Endothelial cell of umbilical vein (primary cell): ENCODE results near the gene CDC42BPG. TPM values are rescaled to one million over a fixed set of nuclear protein-coding genes. Genes with fewer than 3 reads are reported as not detected.

Experiments used
- BruUV-seq: library from RNA; stranded (reverse); fragments of 400-500 nt; replicated peaks from 2 replicates; lab custom pipeline; 2021; lab: Mats Ljungman, UMichigan
- CTCF ChIA-PET: fragments of 300-600, 350-600 bp; sonication (Branson Sonifier 250); formaldehyde crosslinking; loops from one replicate; lab custom pipeline; 2021; ENCODE audit warnings: antibody characterized with exemption, inconsistent platforms; lab: Charles Lee
- POLR2A ChIA-PET: fragments of 300-600, 350-600 bp; sonication (Branson Sonifier 250); formaldehyde crosslinking; loops from one replicate; lab custom pipeline; 2021; ENCODE audit warnings: antibody characterized with exemption, inconsistent platforms; lab: Charles Lee
- DNase-seq: peaks from one replicate; pipeline ENCODE4 v3.0.0-alpha.2; 2011; ENCODE audit warnings: low read depth, low spot score
- FAIRE-seq: peaks from 2 replicates; lab custom pipeline; 2011; peaks lifted over from hg19 to GRCh38; lab: Jason Lieb, UNC
- H2AFZ ChIP-seq: 2 replicates; pipeline ENCODE4 v1.6.0; 2012; ENCODE audit warnings: low read depth, low read length, control low read depth, inconsistent platforms
- H3K27ac ChIP-seq: 2 replicates; pipeline ENCODE4 v1.5.1; 2011; ENCODE audit warnings: low read depth, mild to moderate bottlenecking, control low read depth, low read length, moderate library complexity; ENCODE audit not compliant: insufficient read depth
- H3K27me3 ChIP-seq, 2 experiments: 2 replicates each; pipeline versions ENCODE4 v1.6.0 to v1.6.1; 2011; ENCODE audit warnings: low read length in 2 of 2, mixed read lengths in 1 of 2; ENCODE audit not compliant: control insufficient read depth in 2 of 2, insufficient read depth in 2 of 2
- H3K36me3 ChIP-seq, 2 experiments: 2 replicates in 1 of 2; 3 replicates in 1 of 2; pipeline ENCODE4 v1.5.1; 2011; ENCODE audit warnings: low read length in 2 of 2, mild to moderate bottlenecking in 1 of 2, moderate library complexity in 1 of 2; ENCODE audit not compliant: control insufficient read depth in 2 of 2, insufficient read depth in 2 of 2; ENCODE audit errors: extremely low read depth in 1 of 2
- H3K4me1 ChIP-seq: 3 replicates; pipeline ENCODE4 v1.5.1; 2011; ENCODE audit warnings: mild to moderate bottlenecking, low read length; ENCODE audit not compliant: control insufficient read depth, insufficient read depth; ENCODE audit errors: extremely low read depth
- H3K4me2 ChIP-seq: 2 replicates; pipeline ENCODE4 v1.6.1; 2011; ENCODE audit warnings: low read length, control low read depth, mixed read lengths; ENCODE audit not compliant: insufficient read depth
- H3K4me3 ChIP-seq, 3 experiments: fragments of 200-600 bp in 1 of 3; sonication (generic), shearing (Covaris generic) in 1 of 3; replicated peaks in 1 of 3; 2 replicates each; pipeline ENCODE4 v1.5.1; 2011 to 2016; ENCODE audit warnings: control low read depth in 3 of 3, low read length in 3 of 3, mild to moderate bottlenecking in 2 of 3, inconsistent platforms in 1 of 3, low read depth in 1 of 3, moderate library complexity in 1 of 3; ENCODE audit not compliant: insufficient read depth in 1 of 3
- H3K79me2 ChIP-seq: 2 replicates; pipeline ENCODE4 v1.6.0; 2012; ENCODE audit warnings: low read length, inconsistent platforms; ENCODE audit not compliant: control insufficient read depth, insufficient read depth
- H3K9ac ChIP-seq: replicated peaks from 2 replicates; pipeline ENCODE3; 2011; ENCODE audit warnings: low read length, control low read depth; ENCODE audit not compliant: insufficient read depth; ENCODE audit errors: extremely low read depth
- H3K9me1 ChIP-seq: replicated peaks from 3 replicates; pipeline ENCODE4 v1.6.0; 2011; ENCODE audit warnings: mild to moderate bottlenecking, low read length; ENCODE audit not compliant: control insufficient read depth, insufficient read depth; ENCODE audit errors: extremely low read depth
- H3K9me3 ChIP-seq: replicated peaks from 2 replicates; pipeline ENCODE4 v1.5.1; 2012; ENCODE audit warnings: low read length, inconsistent platforms; ENCODE audit not compliant: control insufficient read depth, insufficient read depth
- H4K20me1 ChIP-seq: replicated peaks from 2 replicates; pipeline ENCODE3; 2011; ENCODE audit warnings: mild to moderate bottlenecking, low read length; ENCODE audit not compliant: control insufficient read depth, insufficient read depth; ENCODE audit errors: extremely low read depth
- CTCF ChIP-seq, 2 donors: IDR thresholded peaks; 1 replicate in 1 of 2; 2 replicates in 1 of 2; pipeline ENCODE4 v1.5.1; 2011; ENCODE audit warnings: low read length in 2 of 2, mild to moderate bottlenecking in 2 of 2, moderate library complexity in 2 of 2, control low read depth in 1 of 2, inconsistent platforms in 1 of 2, low read depth in 1 of 2; ENCODE audit not compliant: insufficient read depth in 1 of 2; ENCODE audit errors: extremely low read depth in 1 of 2
- EZH2 ChIP-seq: IDR thresholded peaks from 2 replicates; pipeline ENCODE4 v1.6.1; 2012; ENCODE audit warnings: borderline replicate concordance, low read depth, mild to moderate bottlenecking, moderate library complexity, low read length, inconsistent platforms; ENCODE audit not compliant: severe bottlenecking
- FOS ChIP-seq: IDR thresholded peaks from 2 replicates; pipeline ENCODE4 v1.6.1; 2011; ENCODE audit warnings: mild to moderate bottlenecking, low read length, moderate library complexity, borderline replicate concordance; ENCODE audit not compliant: insufficient read depth
- GATA2 ChIP-seq: IDR thresholded peaks from 2 replicates; pipeline ENCODE4 v1.7.0; 2011; ENCODE audit warnings: low read depth, mild to moderate bottlenecking, moderate library complexity, mixed read lengths, low read length; ENCODE audit not compliant: insufficient read length, insufficient read depth
- JUN ChIP-seq: IDR thresholded peaks from 2 replicates; pipeline ENCODE4 v1.6.1; 2011; ENCODE audit warnings: borderline replicate concordance, low read depth; ENCODE audit not compliant: insufficient read length, insufficient read depth
- MAX ChIP-seq: IDR thresholded peaks from 2 replicates; pipeline ENCODE4 v1.6.1; 2011; ENCODE audit not compliant: insufficient read depth, insufficient read length
- MYC ChIP-seq: IDR thresholded peaks from one replicate; pipeline ENCODE4 v1.6.1; 2011; ENCODE audit warnings: mild to moderate bottlenecking, low read depth, low read length
- POLR2A ChIP-seq: IDR thresholded peaks from 2 replicates; pipeline ENCODE4 v1.6.1; 2012; ENCODE audit warnings: low read depth, mild to moderate bottlenecking, control low read depth, low read length
- POLR2AphosphoS5 ChIP-seq: IDR thresholded peaks from 2 replicates; pipeline ENCODE4 v1.6.1; 2012; ENCODE audit warnings: low read depth, mild to moderate bottlenecking, control low read depth, low read length, moderate library complexity; ENCODE audit not compliant: insufficient read depth
- dilution Hi-C: fragments of 300-500 bp; cut with MboI; formaldehyde crosslinking; loops from one replicate; pipeline ENCODE4 v1.15.0; 2019; ENCODE audit warnings: low sequenced_read_pairs; ENCODE audit not compliant: extremely low pct_ligation_motif_present
- intact Hi-C: fragments of 100-400 bp; cut with micrococcal nuclease; formaldehyde crosslinking; loops from one replicate; pipeline ENCODE4 v1.10.0; 2022
- polyA plus RNA-seq, 4 experiments: library from polyadenylated mRNA; depleted of rRNA in 3 of 4; stranded (reverse) in 3 of 4; unstranded in 1 of 4; fragments of >200 nt; gene quantifications; 2 replicates each; pipeline versions ENCODE4 v1.2.1 to v1.2.3, GENCODE V29; 2011 to 2012; ENCODE audit warnings: missing spikeins in 1 of 4
- total RNA-seq: library from RNA; stranded (reverse); gene quantifications from 2 replicates; pipeline ENCODE4 v1.2.3, GENCODE V29; 2021

The CDC42BPG gene
- total and polyA plus RNA-seq, 2 donors (not counting 3 experiments of a cell fraction or from before 2014, with no cell fraction given): 0.19 to 0.42 TPM

- no TSS peak for BruUV-seq
- peaks cover 8% of the 10 kb centered on the region for H3K4me1 ChIP-seq
- dilution Hi-C loops (no loop called here), intact Hi-C loops (no loop called here)
- H3K4me3 ChIP-seq: no peak overlapping the region
- no peaks in the 10 kb centered on the region for H3K27me3 ChIP-seq
- POLR2A ChIA-PET: no interaction called here
- no peaks in the 10 kb centered on the region for H3K79me2 ChIP-seq
- H4K20me1 ChIP-seq: no peaks in the 10 kb centered on the region
- no peaks in the 10 kb centered on the region for H3K9me1 ChIP-seq
- FAIRE-seq: no peak
- H3K9me3 ChIP-seq: no peaks in the 10 kb centered on the region
- TF ChIP-seq POLR2A (no peak), CTCF (IDR thresholded peaks at IDR 0.05; ENCODE audit: extremely low read depth in 1 of 2, insufficient read depth in 1 of 2, low read depth in 1 of 2, low read length in 2 of 2) (no peak), MYC (no peak), EZH2 (no peak), GATA2 (no peak)
- CTCF ChIA-PET: no interaction called here
- no peak overlapping the region for H2AFZ ChIP-seq
- H3K27ac ChIP-seq: no peak overlapping the region
- no peaks in the 10 kb centered on the region for H3K36me3 ChIP-seq
- H3K4me2 ChIP-seq: no peak overlapping the region
- no peak for DNase-seq
- H3K9ac ChIP-seq: no peak overlapping the region
Observed at GRCh38 chr11:64813826-64814225, 30.6 kb downstream of the CDC42BPG start.

GRCh38 chr11:64810891-64811272 lies 33.6 kb downstream of the CDC42BPG start:
- Histone ChIP-seq H3K4me2 (peak overlapping the region; percentile 65), H3K9ac (no peak overlapping the region), H3K9me1 (no peaks in the 10 kb centered on the region), H3K27me3 (no peaks in the 10 kb centered on the region), H3K36me3 (peaks cover 0 to 14% of the 10 kb centered on the region in 2 experiments), H3K9me3 (no peaks in the 10 kb centered on the region), H3K27ac (no peak overlapping the region), H4K20me1 (no peaks in the 10 kb centered on the region), H3K4me3 (peak overlapping the region in 2 of 3 experiments; percentile 24 to 39), H3K79me2 (peaks cover 2% of the 10 kb centered on the region), H3K4me1 (peaks cover 8% of the 10 kb centered on the region), H2AFZ (peak overlapping the region; percentile 89)
- no peak for DNase-seq
- dilution Hi-C loops: no loop called here
- no peak for FAIRE-seq
- intact Hi-C loops: loop anchor here (1.0 to 2.0 kb wide), 3 partner anchors 9 to 66 kb away; no protein-coding TSS in a partner anchor
- BruUV-seq: no TSS peak
- ChIA-PET CTCF (interaction anchor here (1.2 to 1.5 kb wide), 2 partner anchors 23 to 33 kb away, joined by 4 to 6 read pairs; partner anchors contain the start of gene CDC42BPG), POLR2A (no interaction called here)
- TF ChIP-seq EZH2 (no peak), FOS (no peak), POLR2A (no peak), MAX (no peak), MYC (no peak), GATA2 (no peak), POLR2AphosphoS5 (no peak), CTCF (IDR thresholded peaks at IDR 0.05; ENCODE audit: extremely low read depth in 1 of 2, insufficient read depth in 1 of 2, low read depth in 1 of 2, low read length in 2 of 2) (no peak), JUN (no peak)
